Measurements from ENCODE around the gene TMEM30A.
A peak's percentile ranks its signal among the peaks of the same experiment; 100 is the strongest.

TMEM30A gene

GRCh38 chr6:75291744-75292143 lies 7.2 kb upstream of the TMEM30A start:
- no peak for DNase-seq (ENCODE audit: low read depth)

- no peak for DNase-seq (ENCODE audit: low read depth)
These were observed 6.7 kb upstream of the TMEM30A start for GRCh38 chr6:75291331-75291730.

- DNase-seq (ENCODE audit: low read depth) = no peak
These were observed 5.7 kb upstream of the TMEM30A start for GRCh38 chr6:75290136-75290945.

- no peak for DNase-seq (ENCODE audit: low read depth)
These were observed 3.4 kb upstream of the TMEM30A start for GRCh38 chr6:75288023-75288422.

- no peak for DNase-seq (ENCODE audit: low read depth)
These were observed 2.8 kb upstream of the TMEM30A start for GRCh38 chr6:75287424-75287823.

- no peak for DNase-seq (ENCODE audit: low read depth)
These were observed 2.4 kb upstream of the TMEM30A start for GRCh38 chr6:75286955-75287354.

GRCh38 chr6:75285283-75285639 lies 669 bp upstream of the TMEM30A start:
- no peak for DNase-seq (ENCODE audit: low read depth)

GRCh38 chr6:75283907-75284631 lies 523 bp downstream of the TMEM30A start:
- DNase-seq (ENCODE audit: low read depth) = no peak

- DNase-seq (ENCODE audit: low read depth) = no peak
These were observed 1.9 kb downstream of the TMEM30A start for GRCh38 chr6:75282706-75283105.

- no peak for DNase-seq (ENCODE audit: low read depth)
These were observed 2.9 kb downstream of the TMEM30A start for GRCh38 chr6:75281653-75282052.

GRCh38 chr6:75280131-75280855 lies 4.3 kb downstream of the TMEM30A start:
- peak; percentile 14 for DNase-seq (ENCODE audit: low read depth)

- DNase-seq (ENCODE audit: low read depth) = no peak
These were observed 5.2 kb downstream of the TMEM30A start for GRCh38 chr6:75279418-75279817.

GRCh38 chr6:75278474-75279077 lies 6.0 kb downstream of the TMEM30A start:
- no peak for DNase-seq (ENCODE audit: low read depth)

GRCh38 chr6:75275067-75275466 lies 9.5 kb downstream of the TMEM30A start:
- DNase-seq (ENCODE audit: low read depth) = peak; percentile 69

- no peak for DNase-seq (ENCODE audit: low read depth)
These were observed 11.6 kb downstream of the TMEM30A start for GRCh38 chr6:75273009-75273408.

GRCh38 chr6:75272145-75272840 lies 12.3 kb downstream of the TMEM30A start:
- peak; percentile 65 for DNase-seq (ENCODE audit: low read depth)

GRCh38 chr6:75268988-75269354 lies 15.6 kb downstream of the TMEM30A start:
- no peak for DNase-seq (ENCODE audit: low read depth)

- no peak for DNase-seq (ENCODE audit: low read depth)
These were observed 16.2 kb downstream of the TMEM30A start for GRCh38 chr6:75268121-75268987.

GRCh38 chr6:75267461-75267860 lies 17.1 kb downstream of the TMEM30A start:
- DNase-seq (ENCODE audit: low read depth) = no peak

- peak; percentile 52 for DNase-seq (ENCODE audit: low read depth)
These were observed 17.8 kb downstream of the TMEM30A start for GRCh38 chr6:75266716-75267291.

- DNase-seq (ENCODE audit: low read depth) = no peak
These were observed 21.2 kb downstream of the TMEM30A start for GRCh38 chr6:75263401-75263750.

Measured in fibroblast of gingiva (primary cell).